Medulla oblongata (tissue), 1 donor: ENCODE data around the gene CXXC4.

ENCODE experiments used
- DNase-seq: peaks from one replicate; pipeline ENCODE4 v3.0.0-alpha.2; 2015; ENCODE audit errors: extremely low spot score

CXXC4 gene

GRCh38 chr4:104494822-104495559, at the start of gene CXXC4:
TSS of gene CXXC4 (minus strand) at chr4:104494894. CDS start at chr4:104491802, 3,092 bp downstream.
- peak; percentile 87 for DNase-seq

- DNase-seq, result no peak
Observed at GRCh38 chr4:104533156-104533555, 38.5 kb upstream of the CXXC4 start.

- DNase-seq, result no peak
Observed at GRCh38 chr4:104532677-104533076, 38.0 kb upstream of the CXXC4 start.

GRCh38 chr4:104531390-104531789, 36.7 kb upstream of the CXXC4 start:
- peak; percentile 47 for DNase-seq

DNA sequence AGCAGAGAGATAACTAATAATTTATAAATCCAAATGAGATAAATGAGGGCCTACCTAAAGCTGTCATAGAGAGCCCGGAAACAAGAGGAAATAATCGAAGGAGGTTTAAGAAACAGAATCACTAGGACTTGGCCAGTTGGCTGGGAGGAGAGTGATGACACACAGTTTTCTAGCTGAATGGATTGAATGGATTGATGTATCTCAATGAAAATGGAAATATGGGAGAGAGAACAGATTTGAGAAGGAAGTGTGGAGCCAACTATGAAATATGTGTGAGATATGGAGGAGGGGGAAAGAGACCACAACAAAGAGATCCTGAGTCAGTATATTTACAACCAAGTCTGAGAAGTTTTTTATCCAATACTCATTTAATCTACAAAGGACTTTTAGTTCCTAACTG, 35.7 kb upstream of the CXXC4 start:
- no peak for DNase-seq

DNA sequence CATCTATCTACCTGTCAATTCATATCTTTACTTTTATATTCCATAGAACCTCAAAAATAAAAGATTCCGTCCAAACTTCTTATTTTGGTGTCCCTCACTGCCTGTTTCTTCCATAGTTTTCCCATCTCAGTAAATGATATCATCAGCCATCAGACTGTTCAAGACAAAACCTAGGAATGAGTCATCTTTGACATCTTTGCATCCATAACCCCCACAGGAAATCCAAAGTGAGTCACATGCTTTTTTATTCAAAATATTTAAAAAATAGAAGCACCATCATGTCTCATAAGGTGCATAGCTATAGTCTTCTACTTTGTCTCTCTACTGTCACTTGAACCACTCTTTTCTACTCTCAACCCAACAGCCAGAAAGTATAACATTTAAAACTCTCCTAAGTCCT, 29.9 kb upstream of the CXXC4 start:
- DNase-seq, result no peak

GRCh38 chr4:104524026-104524425, 29.3 kb upstream of the CXXC4 start:
- peak; percentile 28 for DNase-seq

GRCh38 chr4:104519588-104519987, 24.9 kb upstream of the CXXC4 start:
- DNase-seq, result no peak

DNA sequence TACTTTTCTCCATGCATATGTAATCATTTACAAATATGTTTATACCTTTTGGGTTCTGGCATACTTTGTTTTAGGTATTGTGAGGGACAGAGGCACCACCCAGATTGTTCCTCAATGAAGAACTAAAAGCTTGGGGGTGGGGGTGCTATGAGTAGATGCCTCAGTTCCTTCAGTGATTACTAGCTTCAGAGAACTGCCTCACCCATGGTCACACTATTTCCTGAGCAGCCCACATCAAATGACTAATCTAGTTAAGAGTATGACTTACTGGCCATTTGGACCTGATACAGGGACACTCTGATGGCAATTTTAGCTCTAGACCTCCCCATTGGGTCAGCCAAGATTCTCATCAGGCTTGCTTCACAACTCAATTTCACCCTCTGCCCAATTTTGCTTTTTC, 22.2 kb upstream of the CXXC4 start:
- DNase-seq, result no peak

DNA sequence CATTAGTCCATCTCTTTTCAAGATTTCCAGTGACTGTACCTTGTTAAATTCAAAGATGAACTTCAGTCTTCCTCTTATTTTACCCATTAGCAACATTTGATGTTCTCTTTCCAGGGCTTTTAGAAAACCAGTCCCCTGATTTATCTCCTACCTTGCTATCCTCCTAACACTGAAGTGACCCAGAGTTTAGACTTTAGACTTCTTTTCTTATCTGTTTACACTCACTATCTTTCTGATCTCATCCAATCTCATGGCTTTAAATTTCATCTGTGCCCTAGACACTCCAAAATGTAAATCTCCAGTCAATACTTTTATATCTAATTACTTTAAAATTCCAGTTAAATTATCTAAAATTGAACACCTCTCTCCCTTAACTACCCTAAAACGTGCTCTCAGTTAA, 13.5 kb upstream of the CXXC4 start:
- no peak for DNase-seq

- DNase-seq, result no peak
Observed at GRCh38 chr4:104507112-104507511, 12.4 kb upstream of the CXXC4 start.

- DNase-seq, result no peak
Observed at GRCh38 chr4:104504536-104504935, 9.8 kb upstream of the CXXC4 start.

GRCh38 chr4:104502471-104502870, 7.8 kb upstream of the CXXC4 start:
- no peak for DNase-seq

DNA sequence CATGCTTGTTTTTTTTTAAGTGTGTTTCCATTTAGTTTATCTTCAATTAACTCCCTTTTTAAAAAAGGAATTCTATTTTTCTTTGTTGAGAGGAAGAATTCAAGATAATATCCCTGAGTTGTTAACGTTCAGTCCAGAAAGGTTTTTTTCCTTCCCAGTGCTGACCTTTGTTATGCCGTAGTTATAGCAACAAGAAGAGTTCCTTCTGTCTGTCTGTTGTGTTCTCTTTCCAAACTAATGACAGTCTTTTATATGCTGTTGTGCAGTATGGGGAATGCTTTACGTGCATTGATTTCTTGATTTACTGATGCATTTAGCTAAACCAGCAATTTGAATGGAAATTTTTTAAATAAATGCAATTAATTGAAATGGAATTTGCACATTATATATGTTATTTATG, 6.6 kb upstream of the CXXC4 start:
- DNase-seq, result no peak

DNA sequence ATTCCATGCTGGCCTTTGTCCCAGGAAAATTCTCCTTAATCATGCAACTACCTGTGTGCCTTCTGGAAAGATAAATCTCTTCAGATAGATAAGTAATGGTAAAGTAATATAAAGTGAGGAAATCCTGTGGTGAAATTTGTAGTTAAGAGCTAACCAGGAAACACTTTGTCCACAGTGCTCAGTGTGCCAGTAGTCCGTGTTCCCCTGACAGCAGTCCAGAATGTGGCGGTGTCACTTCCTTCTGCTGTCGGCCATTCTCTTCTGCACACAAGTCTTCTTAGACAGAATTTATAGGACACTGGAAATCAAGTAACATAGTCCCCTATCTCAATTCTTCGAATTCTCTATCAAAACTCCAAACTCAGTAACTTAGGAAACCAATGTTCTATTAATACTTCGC, 5.7 kb upstream of the CXXC4 start:
- peak; percentile 40 for DNase-seq

DNA sequence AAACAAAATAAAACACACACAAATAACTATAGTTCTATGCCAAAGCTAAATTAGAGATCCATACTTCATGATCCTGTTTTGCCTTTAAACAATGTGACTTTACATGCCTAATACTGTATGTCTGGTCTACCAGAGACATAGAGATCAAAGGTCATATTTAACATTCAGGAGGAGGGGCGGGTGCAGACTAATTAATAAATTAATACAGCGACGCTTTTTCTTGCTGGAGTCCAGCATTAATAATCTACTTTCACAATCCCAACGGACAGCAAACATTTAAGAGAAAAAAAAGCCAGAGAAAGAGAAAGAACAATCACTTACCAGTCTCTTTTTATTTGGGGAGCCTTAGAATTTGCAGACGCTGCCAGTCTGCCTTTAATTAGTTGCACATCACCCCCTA, 509 bp downstream of the CXXC4 start:
- DNase-seq, result no peak

DNA sequence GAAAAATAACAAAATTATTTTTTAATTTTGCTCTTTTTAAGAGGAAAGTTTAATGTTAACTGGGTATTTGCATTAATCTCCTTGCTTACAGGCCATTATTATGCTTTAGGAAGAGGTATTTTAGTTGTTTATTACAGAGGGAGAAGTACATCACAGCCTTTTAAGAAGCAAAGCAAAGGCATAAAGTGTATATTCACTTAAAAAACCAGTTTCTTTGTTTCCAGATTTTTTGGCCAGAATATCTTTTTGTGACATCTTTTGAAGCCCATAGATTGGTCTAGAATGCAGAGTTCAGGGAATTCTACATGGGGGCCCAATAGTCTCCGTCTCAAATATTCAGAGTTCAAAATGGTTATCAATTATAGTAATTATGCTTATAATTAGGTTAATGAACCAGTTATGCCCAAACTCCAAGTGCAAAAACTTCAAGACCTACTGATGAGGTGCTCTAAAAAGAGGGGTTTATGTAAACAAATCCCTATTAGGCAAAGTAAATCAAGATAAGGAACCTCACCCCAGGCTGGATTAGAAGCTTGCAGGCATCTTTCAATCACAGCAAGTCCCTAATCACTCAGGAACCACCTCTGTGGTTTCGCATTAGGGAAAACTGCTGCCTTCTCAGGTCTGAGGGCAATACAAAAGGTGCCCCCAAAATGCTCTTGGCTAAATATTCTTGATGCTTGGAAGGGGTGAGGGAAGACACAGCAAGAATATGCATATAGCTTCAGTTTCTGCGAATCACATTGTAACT, 1.4 kb downstream of the CXXC4 start:
- DNase-seq, result peak; percentile 48

DNA sequence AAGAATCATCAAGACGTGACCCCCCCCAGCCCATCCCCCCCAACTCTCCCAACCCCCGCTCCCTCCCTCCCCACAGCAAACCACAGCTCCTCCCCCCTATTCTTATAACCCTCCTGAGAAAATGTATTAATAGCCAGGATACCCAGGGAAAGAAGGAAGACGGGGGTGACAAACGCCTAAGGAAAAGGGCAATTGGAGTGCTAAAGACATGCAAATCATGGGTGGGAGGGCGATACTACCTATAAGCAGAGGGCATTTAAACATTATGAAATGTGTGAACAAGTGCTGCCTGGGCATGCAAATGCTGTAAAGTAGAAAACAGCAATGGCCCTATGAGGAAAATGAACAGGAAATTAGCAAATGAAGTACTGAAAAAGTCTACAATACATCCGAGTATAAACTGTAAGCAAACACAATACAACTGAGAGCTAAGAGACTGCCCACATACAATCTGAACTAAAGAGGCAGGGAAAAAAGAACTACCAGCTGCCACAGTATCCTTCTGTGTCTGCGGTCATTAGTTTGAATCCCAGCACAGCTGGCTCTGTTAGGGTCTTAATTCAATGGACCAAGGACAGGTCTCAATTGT, 2.4 kb downstream of the CXXC4 start:
- DNase-seq, result peak; percentile 55

GRCh38 chr4:104491481-104492182, 3.1 kb downstream of the CXXC4 start:
- peak; percentile 50 for DNase-seq

DNA sequence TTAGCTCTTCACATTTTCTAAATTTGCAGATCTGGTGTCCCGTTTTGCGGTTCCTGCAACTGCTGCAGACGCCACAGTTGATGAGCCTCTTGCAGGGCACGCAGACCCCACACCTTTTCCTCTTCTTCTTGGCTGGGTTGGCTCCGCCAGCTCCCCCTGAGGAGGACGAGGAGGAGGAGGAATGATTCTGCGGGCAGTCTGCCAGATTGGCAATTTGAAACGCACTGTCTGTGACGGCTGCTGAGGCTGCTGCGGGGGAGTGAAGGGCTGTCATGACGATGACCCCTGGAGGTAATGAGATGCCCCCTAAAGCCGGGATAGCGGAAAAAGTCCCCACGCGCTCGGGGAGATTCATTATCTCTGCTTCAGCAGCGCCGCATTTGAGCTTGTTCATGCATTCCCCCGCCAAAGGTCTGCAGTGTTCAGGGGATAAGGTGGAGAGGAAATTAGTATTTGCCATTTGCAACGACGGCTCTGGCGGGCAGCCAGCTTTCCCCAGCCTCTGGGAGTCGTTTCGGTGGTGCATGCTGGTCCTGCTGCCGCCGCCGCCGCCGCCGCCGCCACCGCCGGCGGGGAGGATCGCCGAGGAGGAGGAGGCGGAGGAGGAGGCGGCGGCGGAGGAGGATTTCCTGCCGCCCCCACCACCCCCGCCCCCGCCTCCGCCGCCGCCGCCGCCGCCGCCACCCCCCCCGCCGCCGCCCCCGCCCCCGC, 3.8 kb downstream of the CXXC4 start:
- peak; percentile 71 for DNase-seq

- DNase-seq, result peak; percentile 71
Observed at GRCh38 chr4:104490096-104490769, 4.5 kb downstream of the CXXC4 start.
